ENCODE results near the gene NDUFB11. TPM values are rescaled to one million over a fixed set of nuclear protein-coding genes. Genes with fewer than 3 reads are reported as not detected.

NDUFB11 gene
- total RNA-seq, 4 donors from 2014 or later, result 68.5 to 179 (median 107) TPM

GRCh38 chrX:47158781-47159180 is 14.3 kb upstream of the NDUFB11 start:
- Histone ChIP-seq H3K4me3 (replicated peaks in 1 of 3) (no peak overlapping the region), H3K27me3 (no peaks in the 10 kb centered on the region), H3K4me1 (no peaks in the 10 kb centered on the region), H3K9me3 (no peaks in the 10 kb centered on the region), H3K27ac (no peak overlapping the region), H3K36me3 (no peaks in the 10 kb centered on the region)
- TF ChIP-seq, protein P1, sequence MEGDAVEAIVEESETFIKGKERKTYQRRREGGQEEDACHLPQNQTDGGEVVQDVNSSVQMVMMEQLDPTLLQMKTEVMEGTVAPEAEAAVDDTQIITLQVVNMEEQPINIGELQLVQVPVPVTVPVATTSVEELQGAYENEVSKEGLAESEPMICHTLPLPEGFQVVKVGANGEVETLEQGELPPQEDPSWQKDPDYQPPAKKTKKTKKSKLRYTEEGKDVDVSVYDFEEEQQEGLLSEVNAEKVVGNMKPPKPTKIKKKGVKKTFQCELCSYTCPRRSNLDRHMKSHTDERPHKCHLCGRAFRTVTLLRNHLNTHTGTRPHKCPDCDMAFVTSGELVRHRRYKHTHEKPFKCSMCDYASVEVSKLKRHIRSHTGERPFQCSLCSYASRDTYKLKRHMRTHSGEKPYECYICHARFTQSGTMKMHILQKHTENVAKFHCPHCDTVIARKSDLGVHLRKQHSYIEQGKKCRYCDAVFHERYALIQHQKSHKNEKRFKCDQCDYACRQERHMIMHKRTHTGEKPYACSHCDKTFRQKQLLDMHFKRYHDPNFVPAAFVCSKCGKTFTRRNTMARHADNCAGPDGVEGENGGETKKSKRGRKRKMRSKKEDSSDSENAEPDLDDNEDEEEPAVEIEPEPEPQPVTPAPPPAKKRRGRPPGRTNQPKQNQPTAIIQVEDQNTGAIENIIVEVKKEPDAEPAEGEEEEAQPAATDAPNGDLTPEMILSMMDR (IDR thresholded peaks at IDR 0.05), result no peak
- no peak for TF ChIP-seq POLR2A (IDR thresholded peaks at IDR 0.05)
- no peak for DNase-seq
- 98 to 100% methylated on average over 3 to 5 of the region's 5 CpGs for WGBS, 2 donors
- intact Hi-C loops (cut with DNase I), result no loop called here

DNA sequence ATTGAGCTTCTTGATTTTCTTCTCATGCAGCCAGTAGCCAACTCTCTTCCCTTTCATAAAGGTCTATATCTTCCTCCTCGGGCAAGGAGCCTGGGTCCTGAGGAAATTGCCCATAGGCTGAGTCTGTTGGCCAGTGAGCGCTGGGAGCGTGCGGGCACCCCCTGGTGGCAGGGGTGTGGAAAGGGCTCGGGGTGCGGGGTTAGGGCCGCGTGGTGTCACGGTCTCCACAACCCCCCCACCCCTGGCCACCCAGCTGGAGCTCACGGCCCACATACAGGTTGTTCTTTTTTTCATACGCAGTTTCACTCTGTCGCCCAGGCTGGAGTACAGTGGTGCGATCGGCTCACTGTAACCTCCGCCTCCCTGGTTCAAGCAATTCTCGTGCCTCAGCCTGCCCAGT is 13.6 kb upstream of the NDUFB11 start:
- H3K27ac ChIP-seq, result no peak overlapping the region
- TF ChIP-seq, protein P1 (IDR thresholded peaks at IDR 0.05), result no peak
- TF ChIP-seq POLR2A (IDR thresholded peaks at IDR 0.05), result no peak
- no peak for DNase-seq
- H3K27me3 ChIP-seq, result no peaks in the 10 kb centered on the region
- 98% methylated on average over 6 to 11 of the region's 16 CpGs for WGBS, 2 donors
- no peaks in the 10 kb centered on the region for H3K36me3 ChIP-seq
- intact Hi-C loops (cut with DNase I), result no loop called here
- no peaks in the 10 kb centered on the region for H3K9me3 ChIP-seq
- no peak overlapping the region for H3K4me3 ChIP-seq (replicated peaks in 1 of 3)
- no peaks in the 10 kb centered on the region for H3K4me1 ChIP-seq

- intact Hi-C loops (cut with DNase I), result no loop called here
- TF ChIP-seq, protein P1 (IDR thresholded peaks at IDR 0.05), result no peak
- no peak for TF ChIP-seq POLR2A (IDR thresholded peaks at IDR 0.05)
- no peaks in the 10 kb centered on the region for H3K27me3 ChIP-seq
- H3K9me3 ChIP-seq, result no peaks in the 10 kb centered on the region
- H3K4me3 ChIP-seq (replicated peaks in 1 of 3), result no peak overlapping the region
- WGBS, 2 donors, result 93 to 97% methylated on average over 6 to 14 of the region's 26 CpGs
- no peak for DNase-seq
- H3K4me1 ChIP-seq, result no peaks in the 10 kb centered on the region
- no peak overlapping the region for H3K27ac ChIP-seq
- H3K36me3 ChIP-seq, result no peaks in the 10 kb centered on the region
Observed at GRCh38 chrX:47156611-47157520, 12.4 kb upstream of the NDUFB11 start.

- Histone ChIP-seq H3K27ac (no peak overlapping the region), H3K27me3 (no peaks in the 10 kb centered on the region), H3K4me3 (replicated peaks in 1 of 3) (no peak overlapping the region), H3K9me3 (no peaks in the 10 kb centered on the region), H3K4me1 (peaks cover 0 to 13% of the 10 kb centered on the region in 2 donors), H3K36me3 (no peaks in the 10 kb centered on the region)
- no peak for DNase-seq
- intact Hi-C loops (cut with DNase I), result no loop called here
- TF ChIP-seq, protein P1 (IDR thresholded peaks at IDR 0.05), result no peak
- TF ChIP-seq POLR2A (IDR thresholded peaks at IDR 0.05), result no peak
Observed at GRCh38 chrX:47151435-47151834, 6.9 kb upstream of the NDUFB11 start.

DNA sequence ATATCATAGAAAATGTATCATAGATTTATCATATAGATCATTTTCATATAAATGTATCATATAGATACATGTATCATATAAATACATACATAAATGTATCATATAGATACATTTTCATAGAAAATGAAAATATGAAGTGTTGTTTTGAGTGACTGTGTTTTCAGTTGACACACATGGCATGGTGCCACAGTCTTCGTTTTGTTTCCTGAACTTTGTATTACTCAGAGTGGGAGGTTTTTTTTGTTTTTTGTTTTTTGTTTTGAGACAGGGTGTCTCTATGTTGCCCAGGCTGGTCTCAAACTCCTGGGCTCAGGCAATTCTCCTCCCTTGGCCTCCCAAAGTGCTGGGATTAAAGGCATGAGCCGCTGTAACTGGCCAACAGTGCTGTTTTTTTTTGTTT is 4.4 kb upstream of the NDUFB11 start:
- Histone ChIP-seq H3K9me3 (no peaks in the 10 kb centered on the region), H3K36me3 (no peaks in the 10 kb centered on the region), H3K4me3 (replicated peaks in 1 of 3) (no peak overlapping the region), H3K27ac (no peak overlapping the region), H3K27me3 (no peaks in the 10 kb centered on the region), H3K4me1 (peaks cover 0 to 14% of the 10 kb centered on the region in 2 donors)
- no peak for TF ChIP-seq POLR2A (IDR thresholded peaks at IDR 0.05)
- TF ChIP-seq, protein P1 (IDR thresholded peaks at IDR 0.05), result no peak
- intact Hi-C loops (cut with DNase I), result no loop called here
- no peak for DNase-seq
- 55 to 74% methylated on average over 2 of the region's 2 CpGs for WGBS, 2 donors
